Pancreas (tissue), 10 donors: Measurements from ENCODE around the gene GALR2. TPM values are rescaled to one million over a fixed set of nuclear protein-coding genes. Genes with fewer than 3 reads are reported as not detected.

ENCODE experiments used
- ATAC-seq, 4 donors: fragments of 200-7000 bp; cut with Tn5 transposase; one replicate each; pipeline versions ENCODE4 v1.8.0 to v1.9.1; 2020; ENCODE audit warnings: mild to moderate bottlenecking in 4 of 4, moderate library complexity in 4 of 4
- DNase-seq, 6 donors: peaks; one replicate each; pipeline ENCODE4 v3.0.0-alpha.2; 2020
- FAIRE-seq: peaks from 2 replicates; lab custom pipeline; 2012; peaks lifted over from hg19 to GRCh38; lab: Jason Lieb, UNC
- H3K27ac ChIP-seq, 4 donors: fragments of 200-600 bp; sonication (generic); 1 replicate in 3 of 4; 2 replicates in 1 of 4; pipeline versions ENCODE4 v1.5.0 to v1.8.0; 2020
- H3K27me3 ChIP-seq, 4 donors: fragments of 200-600 bp; one replicate each; pipeline ENCODE4 v1.8.0; 2021
- H3K36me3 ChIP-seq, 3 donors: fragments of 200-600 bp; sonication (generic) in 1 of 3; one replicate each; pipeline versions ENCODE4 v1.5.0 to v1.8.0; 2020 to 2021
- H3K4me1 ChIP-seq, 3 donors: fragments of 200-600 bp; one replicate each; pipeline ENCODE4 v1.8.0; 2021
- H3K4me3 ChIP-seq, 4 donors: fragments of 200-600 bp; sonication (generic) in 2 of 4; one replicate each; pipeline versions ENCODE4 v1.5.0 to v1.8.0; 2020 to 2021
- H3K9me3 ChIP-seq, 4 donors: fragments of 200-600 bp; one replicate each; pipeline ENCODE4 v1.8.0; 2021
- CTCF ChIP-seq, 4 donors: fragments of 200-600 bp; sonication (generic) in 3 of 4; IDR thresholded peaks; one replicate each; pipeline versions ENCODE4 v1.5.0 to v1.8.0; 2021; ENCODE audit warnings: antibody characterized with exemption in 4 of 4
- WGBS, 2 donors: extraction: QIAGEN DNeasy Blood & Tissue Kit; methylation state at CpG; one replicate each; pipeline ENCODE4 v1.1.7; 2013; 5-methylcytosine and 5-hydroxymethylcytosine counted together
- intact Hi-C, 3 donors: fragments of 100-400 bp; cut with DNase I; formaldehyde crosslinking; loops; one replicate each; pipeline versions ENCODE4 v1.11.1 to v1.14.2; 2022
- polyA plus RNA-seq, 2 donors: library from polyadenylated mRNA; stranded (reverse); fragments of 200-250 nt; gene quantifications; one replicate each; pipeline ENCODE4 v1.2.3, GENCODE V29; 2013
- total RNA-seq, 6 donors: library from RNA; stranded (reverse); fragmentation: NEBNext Ultra II Directional in 4 of 6; extraction: Animal tissue kit (Norgen Biotek cat#: 25700) in 4 of 6; gene quantifications; one replicate each; pipeline versions ENCODE4 v1.2.1 to v1.2.4, GENCODE V29; 2021 to 2023
- donor health status: healthy with polysubstance abuse.
- donor health status: DM: no; HTN: no; CAD: no; lungs with moderate emphysema.
- donor health status: DM: no; HTN: no; CAD: no.
- donor health status: control.
- donor health status: control.
- donor health status: Bipolar disorder and iron deficiency.
- donor health status: DM: yes; HTN: yes; CAD: no.
- donor health status: DM: no; HTN: no; CAD: no.
- donor health status: DM: no; HTN: no; CAD: no.
- donor health status: DM: yes; HTN: yes; CAD: no.

The GALR2 gene
- total and polyA plus RNA-seq, 8 donors: 0.11 to 0.19 (median 0.12) TPM; not detected in 5

- Histone ChIP-seq H3K4me1 (peaks cover 0 to 8% (median 0%) of the 10 kb centered on the region in 3 donors), H3K9me3 (no peaks in the 10 kb centered on the region), H3K27ac (peak overlapping the region in 1 of 4 donors; percentile 13), H3K36me3 (no peaks in the 10 kb centered on the region), H3K27me3 (no peaks in the 10 kb centered on the region), H3K4me3 (no peak overlapping the region)
- intact Hi-C loops: no loop called here
- DNase-seq: peak in 3 of 6 donors; percentile 36 to 78 (median 44)
- FAIRE-seq: no peak
- peak in 1 of 4 donors; percentile 17 for TF ChIP-seq CTCF (IDR thresholded peaks at IDR 0.05)
- 45 to 59% methylated on average over 20 of the region's 20 CpGs for WGBS, 2 donors
- ATAC-seq: peak; percentile 59 to 73 (median 70)
These were observed 42.4 kb upstream of the GALR2 start for GRCh38 chr17:76032073-76032779.

GRCh38 chr17:76032780-76033108 lies 41.8 kb upstream of the GALR2 start:
- Histone ChIP-seq H3K4me1 (peaks cover 0 to 8% (median 0%) of the 10 kb centered on the region in 3 donors), H3K4me3 (no peak overlapping the region), H3K27ac (peak overlapping the region in 1 of 4 donors; percentile 13), H3K9me3 (no peaks in the 10 kb centered on the region), H3K27me3 (no peaks in the 10 kb centered on the region), H3K36me3 (peaks cover 0 to 1% (median 0%) of the 10 kb centered on the region in 3 donors)
- intact Hi-C loops: no loop called here
- no peak for TF ChIP-seq CTCF (IDR thresholded peaks at IDR 0.05)
- WGBS, 2 donors: 33 to 34% methylated on average over 5 of the region's 5 CpGs
- FAIRE-seq (no peak), ATAC-seq (peak; percentile 45 to 83 (median 67)), DNase-seq (no peak)

- H3K27ac ChIP-seq: no peak overlapping the region
- FAIRE-seq: no peak
- no peak for TF ChIP-seq CTCF (IDR thresholded peaks at IDR 0.05)
- H3K9me3 ChIP-seq: no peaks in the 10 kb centered on the region
- peaks cover 0 to 5% (median 0%) of the 10 kb centered on the region in 3 donors for H3K36me3 ChIP-seq
- no peak for DNase-seq
- no peak overlapping the region for H3K4me3 ChIP-seq
- 95 to 96% methylated on average over 6 of the region's 6 CpGs for WGBS, 2 donors
- intact Hi-C loops: no loop called here
- ATAC-seq: no peak
- no peaks in the 10 kb centered on the region for H3K27me3 ChIP-seq
- H3K4me1 ChIP-seq: peaks cover 0 to 8% (median 0%) of the 10 kb centered on the region in 3 donors
These were observed 41.4 kb upstream of the GALR2 start for GRCh38 chr17:76033139-76033538.

- H3K27ac ChIP-seq: no peak overlapping the region
- no peaks in the 10 kb centered on the region for H3K9me3 ChIP-seq
- intact Hi-C loops: no loop called here
- ATAC-seq (no peak), DNase-seq (no peak), FAIRE-seq (no peak)
- peaks cover 0 to 8% (median 0%) of the 10 kb centered on the region in 3 donors for H3K4me1 ChIP-seq
- no peaks in the 10 kb centered on the region for H3K27me3 ChIP-seq
- 88 to 90% methylated on average over 13 of the region's 13 CpGs for WGBS, 2 donors
- peaks cover 0 to 21% (median 0%) of the 10 kb centered on the region in 3 donors for H3K36me3 ChIP-seq
- TF ChIP-seq CTCF (IDR thresholded peaks at IDR 0.05): no peak
- H3K4me3 ChIP-seq: no peak overlapping the region
These were observed 39.9 kb upstream of the GALR2 start for GRCh38 chr17:76034428-76035350.
